Frontal cortex (tissue), 4 donors: ENCODE measurements around the gene CLDN10. TPM values are rescaled to one million over a fixed set of nuclear protein-coding genes. Genes with fewer than 3 reads are reported as not detected.
A peak's percentile ranks its signal among the peaks of the same experiment; 100 is the strongest.
"Not testable (repeated sequence)": the region's sequence is repeated elsewhere in the genome, so short reads cannot be mapped to it uniquely, and the experiment has no call there.

Experiments used
- DNase-seq, 2 donors: peaks; one replicate each; pipeline ENCODE4 v3.0.0; 2012; ENCODE audit warnings: low spot score in 2 of 2
- FAIRE-seq: peaks from 2 replicates; lab custom pipeline; 2012; peaks lifted over from hg19 to GRCh38; lab: Jason Lieb, UNC
- total RNA-seq: library from RNA; depleted of rRNA; stranded (reverse); fragments of >200 nt; gene quantifications from one replicate; pipeline ENCODE4 v1.2.3, GENCODE V29; 2014
- donor health status: control.
- donor health status: control.
- donor health status: control.

CLDN10 gene, protein sequence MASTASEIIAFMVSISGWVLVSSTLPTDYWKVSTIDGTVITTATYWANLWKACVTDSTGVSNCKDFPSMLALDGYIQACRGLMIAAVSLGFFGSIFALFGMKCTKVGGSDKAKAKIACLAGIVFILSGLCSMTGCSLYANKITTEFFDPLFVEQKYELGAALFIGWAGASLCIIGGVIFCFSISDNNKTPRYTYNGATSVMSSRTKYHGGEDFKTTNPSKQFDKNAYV
- 4.5 TPM for total RNA-seq

DNA sequence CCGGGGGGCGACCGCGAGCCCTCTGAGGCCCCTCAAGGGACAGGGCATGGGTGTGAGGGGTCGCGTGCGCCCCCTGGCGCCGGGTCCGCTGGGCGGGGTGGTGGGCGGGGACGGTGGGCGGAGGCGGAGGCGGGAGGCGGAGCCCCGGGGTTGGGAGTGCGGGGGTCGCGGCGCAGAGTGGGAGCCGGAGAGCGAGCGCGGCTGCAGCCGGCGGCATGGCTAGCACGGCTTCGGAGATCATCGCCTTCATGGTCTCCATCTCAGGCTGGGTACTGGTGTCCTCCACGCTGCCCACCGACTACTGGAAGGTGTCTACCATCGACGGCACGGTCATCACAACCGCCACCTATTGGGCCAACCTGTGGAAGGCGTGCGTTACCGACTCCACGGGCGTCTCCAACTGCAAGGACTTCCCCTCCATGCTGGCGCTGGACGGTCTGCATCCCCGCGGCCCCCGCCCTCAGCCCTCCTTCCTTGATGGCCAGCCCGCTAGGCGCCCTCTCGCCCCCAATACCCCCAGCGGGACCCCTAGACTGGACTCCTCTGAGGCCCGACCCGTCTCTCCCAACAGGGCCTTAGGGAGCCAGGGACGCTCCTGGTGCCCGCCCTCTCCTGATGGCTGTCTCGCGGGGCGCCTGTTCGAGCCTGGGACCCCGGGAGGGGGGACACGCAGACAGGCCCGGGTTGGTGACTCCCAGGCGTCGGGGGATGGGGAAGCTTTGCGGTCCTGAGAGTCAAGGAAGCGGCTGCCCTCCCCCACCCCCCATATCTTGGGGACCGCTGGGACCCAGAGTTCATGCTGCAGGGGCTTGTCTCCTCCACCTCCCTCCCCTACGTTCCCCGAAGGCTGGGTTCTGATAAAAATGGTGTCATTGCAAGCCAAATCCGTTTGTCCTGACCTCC is at the start of gene CLDN10:
CLDN10 (plus strand) TSS at position 182 of the 903 bp plus-strand sequence; CDS start at position 216, 34 bp downstream.
- no peak for FAIRE-seq
- peak in 1 of 2 donors; percentile 44 for DNase-seq

DNA sequence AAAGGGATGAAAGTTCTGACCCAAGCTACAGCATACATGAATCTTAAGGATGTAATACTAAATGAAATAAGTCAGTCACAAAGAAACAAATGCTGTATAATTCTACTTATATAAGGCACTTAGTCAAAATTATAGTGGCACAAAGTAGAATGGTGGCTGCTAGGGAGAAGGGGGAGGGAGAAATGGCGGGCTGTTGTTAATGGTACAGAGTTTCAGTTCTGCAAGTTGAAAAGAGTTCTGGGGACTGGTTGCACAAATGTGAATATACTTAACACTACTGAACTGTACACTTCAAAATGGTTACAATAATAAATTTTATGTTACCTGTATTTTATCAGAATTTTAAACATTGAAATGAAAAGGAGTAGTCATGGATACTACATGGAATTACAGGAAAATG is 48.9 kb upstream of the CLDN10 start:
- FAIRE-seq (no peak), DNase-seq (no peak)

- DNase-seq (no peak), FAIRE-seq (no peak)
Measured at GRCh38 chr13:95505265-95505664, 47.3 kb upstream of the CLDN10 start.

DNA sequence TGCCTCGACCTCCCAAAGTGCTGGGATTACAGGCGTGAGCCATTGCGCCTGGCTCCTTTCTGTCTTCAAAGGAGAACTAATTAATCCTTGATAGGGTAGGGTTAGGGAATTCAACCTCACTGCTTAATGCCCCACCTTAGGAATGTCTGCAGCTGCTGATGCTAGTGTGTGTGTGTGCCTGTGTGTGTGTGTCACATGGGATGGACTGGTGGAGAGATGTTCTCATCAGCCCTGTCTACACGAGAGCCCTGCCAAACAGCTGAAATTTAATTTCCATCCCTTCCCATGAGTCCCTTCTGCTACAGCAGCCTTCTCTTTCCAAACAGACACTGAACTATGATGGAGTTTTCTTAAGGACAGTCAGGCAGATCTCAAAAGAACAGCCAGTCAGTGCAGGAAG is 46.5 kb upstream of the CLDN10 start:
- DNase-seq, result no peak

GRCh38 chr13:95507991-95508390 is 44.5 kb upstream of the CLDN10 start:
- FAIRE-seq (no peak), DNase-seq (no peak)

More for the DNA sequence above, 46.5 kb upstream of the CLDN10 start:
- FAIRE-seq, result no peak

GRCh38 chr13:95508996-95509395 is 43.5 kb upstream of the CLDN10 start:
- FAIRE-seq (no peak), DNase-seq (no peak)

DNA sequence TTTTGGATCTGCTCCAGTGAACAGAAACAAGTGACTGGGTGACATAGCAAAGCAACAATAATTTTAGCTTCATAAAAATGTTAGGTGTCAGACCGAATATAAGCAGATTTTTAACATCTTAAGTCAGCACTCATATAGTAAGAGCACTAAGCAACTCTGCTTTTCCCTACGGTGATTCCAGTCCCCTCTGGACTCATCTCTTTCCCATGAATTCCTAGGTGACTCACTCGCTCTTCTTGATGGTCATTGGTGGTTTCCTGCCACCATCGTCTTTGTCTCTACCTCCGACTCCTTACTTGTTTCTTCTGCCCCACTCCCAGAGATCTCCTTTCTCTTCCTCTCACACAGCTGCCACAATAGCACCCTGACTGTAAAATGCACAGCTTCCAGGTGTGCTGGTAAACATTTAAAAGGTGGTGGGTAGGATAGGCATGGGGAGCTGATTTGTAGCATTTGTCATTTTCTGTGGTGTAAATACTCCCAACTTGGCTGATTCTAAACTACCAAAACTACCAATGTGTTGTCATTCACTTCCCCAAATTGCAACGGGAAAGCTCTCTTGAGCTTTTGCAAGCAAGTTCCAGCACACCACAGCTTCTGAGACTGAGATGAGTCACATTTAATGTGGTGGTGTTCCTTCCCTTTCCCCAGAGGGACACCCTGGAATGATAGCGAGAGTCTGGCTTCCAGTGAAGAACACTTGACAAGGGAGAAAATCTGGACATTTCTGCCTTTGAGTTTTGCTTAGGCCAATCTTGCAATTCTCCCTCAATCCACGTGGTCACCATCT is 42.8 kb upstream of the CLDN10 start:
- DNase-seq, result no peak
- FAIRE-seq, result no peak

DNA sequence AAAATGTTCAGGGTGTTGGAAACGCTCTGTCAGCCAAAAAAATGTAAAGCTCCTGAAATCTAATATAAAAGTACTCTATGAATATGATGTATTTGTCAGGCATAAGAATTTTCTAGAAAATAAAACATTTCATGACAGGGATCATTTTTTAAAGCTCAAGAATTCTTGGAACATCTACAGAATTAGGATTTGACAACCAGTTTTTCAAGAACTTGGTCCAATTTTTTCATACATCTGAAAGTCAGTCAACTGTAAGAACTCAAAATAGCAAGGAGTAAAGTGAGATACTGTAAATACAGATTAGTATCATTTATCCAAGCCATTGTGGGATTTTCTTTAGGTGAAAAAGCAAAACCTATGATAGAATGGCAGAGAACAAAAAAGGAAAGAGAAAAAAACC is 41.6 kb upstream of the CLDN10 start:
- FAIRE-seq, result no peak

DNA sequence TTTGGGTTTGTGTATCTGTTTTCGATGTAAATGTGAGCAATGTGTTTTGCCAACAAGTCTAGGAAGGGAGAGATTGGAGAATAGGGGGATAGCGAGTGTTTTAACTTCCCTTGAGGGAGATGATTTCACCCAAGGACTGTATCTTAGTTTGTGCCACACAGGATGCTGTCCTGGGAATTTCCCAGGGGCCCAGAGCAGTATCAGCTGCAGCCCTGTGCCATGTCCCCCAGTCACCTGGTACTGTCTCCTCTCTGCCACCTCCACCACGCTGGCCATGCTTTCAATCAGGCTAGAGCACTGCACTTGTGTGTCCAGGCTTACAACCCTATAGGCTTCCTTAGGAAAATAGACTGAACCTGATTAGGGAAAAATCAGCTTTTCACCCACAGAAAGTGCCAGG is 40.1 kb upstream of the CLDN10 start:
- DNase-seq (no peak), FAIRE-seq (no peak)

More for the DNA sequence above, 41.6 kb upstream of the CLDN10 start:
- no peak for DNase-seq

GRCh38 chr13:95512957-95513356 is 39.6 kb upstream of the CLDN10 start:
- FAIRE-seq, result no peak
- no peak for DNase-seq

- FAIRE-seq, DNase-seq: not testable (repeated sequence)
Measured at GRCh38 chr13:95515606-95516005, 36.9 kb upstream of the CLDN10 start.

DNA sequence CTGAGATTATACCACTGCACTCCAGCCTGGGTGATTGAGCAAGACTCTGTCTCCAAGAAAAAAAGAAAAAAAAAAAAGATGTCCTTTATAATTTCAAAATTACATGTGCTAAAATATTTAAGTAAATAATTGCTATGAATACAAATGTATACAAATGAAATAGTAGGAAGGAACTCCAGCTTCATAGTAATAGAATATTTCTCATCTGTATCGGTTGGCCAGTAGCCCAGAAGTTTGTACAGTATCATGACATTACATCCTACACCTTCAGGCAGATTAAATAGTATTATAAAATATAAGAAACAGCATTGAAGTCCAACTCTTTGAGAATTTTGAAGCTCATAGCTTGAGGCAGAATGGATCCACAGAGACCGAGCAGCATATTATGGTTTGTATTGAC is 36.5 kb upstream of the CLDN10 start:
- FAIRE-seq (no peak), DNase-seq (no peak)

DNA sequence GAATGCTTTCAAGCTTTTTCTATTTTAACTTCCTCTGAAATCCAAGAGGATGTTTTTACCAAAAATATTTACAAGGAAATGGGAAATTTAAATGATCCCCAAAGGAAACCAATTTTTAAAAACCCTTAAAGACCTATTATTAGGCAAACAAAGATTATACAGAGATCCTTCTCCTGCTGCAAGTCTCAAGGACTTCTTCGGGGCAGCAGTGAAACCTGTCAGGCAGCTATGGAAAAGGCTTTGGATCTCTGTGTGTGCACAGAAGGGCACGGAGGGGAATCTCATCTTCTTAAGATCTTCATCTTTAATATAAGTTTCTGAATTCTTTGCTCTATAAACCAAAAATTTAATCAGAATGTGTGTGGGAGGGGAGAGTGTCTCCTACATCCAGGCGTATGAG is 36.0 kb upstream of the CLDN10 start:
- FAIRE-seq (no peak), DNase-seq (no peak)

DNA sequence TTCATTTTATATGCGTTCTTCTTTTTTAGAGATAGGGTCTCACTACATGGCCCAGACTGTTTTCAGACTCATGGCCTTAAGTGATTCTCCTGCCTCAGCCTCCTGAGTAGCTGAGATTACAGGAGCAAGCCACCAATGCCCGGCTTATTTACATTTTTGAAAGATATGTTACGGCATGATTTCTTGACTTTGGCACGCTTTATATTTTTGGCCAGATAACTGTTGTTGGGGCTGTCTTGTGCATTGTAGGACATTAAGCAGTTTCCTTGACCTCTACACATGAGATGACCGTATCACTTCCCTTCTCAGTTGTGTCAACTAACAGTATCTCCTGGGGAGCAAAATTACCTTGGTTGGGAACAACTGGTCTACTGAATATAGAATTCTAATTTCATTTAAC is 28.9 kb upstream of the CLDN10 start:
- DNase-seq, result no peak
- no peak for FAIRE-seq

DNA sequence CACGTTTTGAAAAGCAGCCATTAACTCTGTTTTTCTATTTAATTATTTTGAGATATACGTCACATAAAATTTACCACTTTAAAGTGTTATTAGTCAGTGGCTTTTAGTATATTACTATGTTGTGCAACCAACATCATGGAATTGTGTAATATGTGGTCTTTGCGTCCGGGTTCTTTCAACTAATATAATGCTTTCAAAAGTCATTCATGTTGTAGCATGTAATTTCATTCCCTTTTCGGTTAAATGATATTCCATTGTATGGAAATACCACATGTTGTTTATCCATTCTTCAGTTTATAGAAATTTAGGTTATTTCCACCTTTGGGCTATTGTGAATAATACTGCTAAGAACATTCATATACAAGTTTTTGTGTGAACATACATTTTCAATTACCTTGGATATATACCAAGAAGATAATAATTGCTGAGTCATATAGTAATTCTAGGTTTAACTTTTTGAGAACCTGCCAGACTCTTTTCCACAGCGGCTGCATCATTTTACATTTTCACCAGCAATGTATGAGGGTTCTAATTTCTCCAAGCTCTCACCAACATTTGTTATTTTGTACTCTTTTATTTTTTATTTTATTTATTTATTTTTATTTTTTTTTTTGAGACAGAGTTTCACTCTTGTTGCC is 28.1 kb upstream of the CLDN10 start:
- no peak for DNase-seq
- no peak for FAIRE-seq

- FAIRE-seq (no peak), DNase-seq (no peak)
Measured at GRCh38 chr13:95527955-95528354, 24.6 kb upstream of the CLDN10 start.

- DNase-seq (no peak), FAIRE-seq (no peak)
Measured at GRCh38 chr13:95530178-95530577, 22.3 kb upstream of the CLDN10 start.

- DNase-seq (no peak), FAIRE-seq (no peak)
Measured at GRCh38 chr13:95533545-95534160, 18.9 kb upstream of the CLDN10 start.

- no peak for FAIRE-seq
- no peak for DNase-seq
Measured at GRCh38 chr13:95535243-95535642, 17.3 kb upstream of the CLDN10 start.
